Astrocyte of the spinal cord (primary cell): ENCODE measurements around the gene NCKAP5.

Source experiments
- DNase-seq: peaks from one replicate; pipeline ENCODE4 v3.0.0; 2011; ENCODE audit warnings: low read depth, low spot score
- H3K4me3 ChIP-seq: 2 replicates; pipeline ENCODE4 v1.5.1; 2011; ENCODE audit warnings: low read depth, mild to moderate bottlenecking, low read length, moderate library complexity
- in situ Hi-C: cut with HindIII; loops from 2 replicates; pipeline ENCODE4 v1.10.0; 2017; ENCODE audit warnings: low sequenced_read_pairs
- TF ChIP-seq, protein P1 (sequence below): IDR thresholded peaks from 2 replicates; pipeline ENCODE4 v1.5.1; 2012; ENCODE audit warnings: low read depth, mild to moderate bottlenecking, low read length, inconsistent platforms

Gene NCKAP5

DNA sequence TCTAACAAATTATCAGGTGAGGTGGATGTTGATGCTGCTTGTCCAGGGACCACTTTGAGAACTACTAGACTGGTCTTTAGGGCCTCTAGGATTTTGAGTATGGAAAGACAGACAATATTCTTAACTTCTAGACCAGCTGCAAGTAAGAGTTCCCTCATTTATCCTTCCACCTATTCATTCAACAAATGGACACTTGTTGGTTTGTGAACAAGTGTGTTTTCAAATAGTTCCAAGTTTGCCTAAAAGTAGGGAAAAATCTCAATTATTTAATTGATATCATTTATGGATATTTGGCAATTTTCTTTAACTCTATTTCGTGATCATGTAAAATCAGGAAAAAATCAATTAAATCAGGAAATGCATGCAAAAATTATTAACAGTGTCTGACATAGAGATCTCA, 245.4 kb downstream of the NCKAP5 start:
- TF ChIP-seq, protein P1, sequence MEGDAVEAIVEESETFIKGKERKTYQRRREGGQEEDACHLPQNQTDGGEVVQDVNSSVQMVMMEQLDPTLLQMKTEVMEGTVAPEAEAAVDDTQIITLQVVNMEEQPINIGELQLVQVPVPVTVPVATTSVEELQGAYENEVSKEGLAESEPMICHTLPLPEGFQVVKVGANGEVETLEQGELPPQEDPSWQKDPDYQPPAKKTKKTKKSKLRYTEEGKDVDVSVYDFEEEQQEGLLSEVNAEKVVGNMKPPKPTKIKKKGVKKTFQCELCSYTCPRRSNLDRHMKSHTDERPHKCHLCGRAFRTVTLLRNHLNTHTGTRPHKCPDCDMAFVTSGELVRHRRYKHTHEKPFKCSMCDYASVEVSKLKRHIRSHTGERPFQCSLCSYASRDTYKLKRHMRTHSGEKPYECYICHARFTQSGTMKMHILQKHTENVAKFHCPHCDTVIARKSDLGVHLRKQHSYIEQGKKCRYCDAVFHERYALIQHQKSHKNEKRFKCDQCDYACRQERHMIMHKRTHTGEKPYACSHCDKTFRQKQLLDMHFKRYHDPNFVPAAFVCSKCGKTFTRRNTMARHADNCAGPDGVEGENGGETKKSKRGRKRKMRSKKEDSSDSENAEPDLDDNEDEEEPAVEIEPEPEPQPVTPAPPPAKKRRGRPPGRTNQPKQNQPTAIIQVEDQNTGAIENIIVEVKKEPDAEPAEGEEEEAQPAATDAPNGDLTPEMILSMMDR, result no peak
- no peak for DNase-seq
- H3K4me3 ChIP-seq, result no peak overlapping the region
- in situ Hi-C loops, result no loop called here

DNA sequence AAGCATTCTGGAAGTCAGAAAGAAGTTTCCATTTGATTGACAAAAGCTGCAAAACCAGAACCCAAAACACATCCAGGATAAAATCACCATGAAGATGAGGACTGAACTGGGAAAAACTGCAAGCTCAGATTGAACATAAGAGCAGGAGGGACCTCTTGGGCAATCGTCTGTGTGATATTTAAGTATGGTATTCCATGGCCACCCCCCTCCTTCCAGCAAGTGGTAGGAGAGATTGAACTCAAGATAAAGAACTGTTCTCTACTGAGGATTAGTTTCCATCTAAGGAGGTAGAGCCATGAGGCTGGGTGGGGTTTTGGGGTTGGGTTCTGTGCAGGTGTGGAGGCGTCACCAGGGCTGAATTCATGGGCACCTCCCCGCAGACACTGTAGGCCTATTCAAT, 251.1 kb downstream of the NCKAP5 start:
- TF ChIP-seq, protein P1, result no peak
- in situ Hi-C loops, result no loop called here
- H3K4me3 ChIP-seq, result no peak overlapping the region
- DNase-seq, result no peak

DNA sequence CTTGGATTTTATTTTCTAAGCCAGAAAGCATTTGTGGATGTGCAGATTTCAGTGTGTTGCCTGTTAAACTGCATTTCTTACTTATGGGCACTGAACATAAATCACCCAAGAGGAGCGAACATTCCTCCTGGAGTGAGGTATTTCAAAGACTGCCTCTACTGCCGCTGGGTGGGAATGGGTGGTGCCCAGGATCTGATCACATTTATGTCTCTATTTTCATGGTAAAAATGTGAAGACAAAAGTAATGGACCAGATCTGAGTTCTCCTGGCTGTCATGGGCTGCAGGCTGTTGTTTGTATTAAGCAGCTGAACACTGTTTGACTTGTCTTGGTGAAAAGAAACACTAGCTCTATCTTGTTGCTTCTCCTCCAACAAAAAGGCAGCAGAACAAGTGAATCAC, 251.7 kb downstream of the NCKAP5 start:
- no peak overlapping the region for H3K4me3 ChIP-seq
- in situ Hi-C loops, result no loop called here
- TF ChIP-seq, protein P1, result no peak
- no peak for DNase-seq

DNA sequence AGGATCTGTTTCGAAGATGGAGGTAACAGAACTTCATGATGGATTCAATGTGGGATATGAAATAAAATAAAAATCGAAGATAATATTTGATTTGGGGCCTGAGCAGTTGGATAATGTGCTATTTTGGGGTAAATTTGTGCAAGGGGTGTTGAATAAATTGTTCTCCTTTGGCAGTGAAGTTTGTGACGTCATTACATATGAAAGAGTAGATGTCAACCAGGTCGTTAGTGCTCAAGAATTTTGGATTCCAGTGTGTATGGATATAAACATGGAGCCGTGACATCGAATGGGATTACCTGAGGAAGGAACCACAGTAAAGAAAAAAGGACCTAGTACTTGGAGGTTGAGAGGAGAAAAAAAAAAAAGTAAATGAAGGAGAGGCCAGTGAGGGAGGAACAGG, 253.0 kb downstream of the NCKAP5 start:
- DNase-seq, result no peak
- TF ChIP-seq, protein P1, result no peak
- in situ Hi-C loops, result no loop called here
- no peak overlapping the region for H3K4me3 ChIP-seq

DNA sequence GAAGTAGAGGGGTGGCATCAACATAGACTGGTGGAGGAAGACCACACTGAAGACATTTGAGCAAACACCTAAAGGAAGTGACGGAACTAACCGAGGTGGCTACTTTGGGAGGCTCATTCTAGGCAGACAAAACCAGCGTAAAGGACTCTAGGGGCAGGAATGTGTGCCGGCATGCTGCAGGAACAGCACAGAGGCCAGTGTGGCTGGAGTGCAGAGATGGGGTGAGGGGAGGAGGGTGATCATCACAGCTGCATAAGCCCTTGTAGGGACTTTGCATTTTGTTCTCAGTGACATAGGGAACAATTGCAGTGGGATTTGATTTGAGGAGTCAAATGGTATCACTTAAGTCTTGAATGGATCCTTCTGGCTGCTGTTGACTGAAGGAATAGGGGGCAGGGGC, 253.5 kb downstream of the NCKAP5 start:
- H3K4me3 ChIP-seq, result no peak overlapping the region
- TF ChIP-seq, protein P1, result no peak
- in situ Hi-C loops, result no loop called here
- DNase-seq, result no peak

DNA sequence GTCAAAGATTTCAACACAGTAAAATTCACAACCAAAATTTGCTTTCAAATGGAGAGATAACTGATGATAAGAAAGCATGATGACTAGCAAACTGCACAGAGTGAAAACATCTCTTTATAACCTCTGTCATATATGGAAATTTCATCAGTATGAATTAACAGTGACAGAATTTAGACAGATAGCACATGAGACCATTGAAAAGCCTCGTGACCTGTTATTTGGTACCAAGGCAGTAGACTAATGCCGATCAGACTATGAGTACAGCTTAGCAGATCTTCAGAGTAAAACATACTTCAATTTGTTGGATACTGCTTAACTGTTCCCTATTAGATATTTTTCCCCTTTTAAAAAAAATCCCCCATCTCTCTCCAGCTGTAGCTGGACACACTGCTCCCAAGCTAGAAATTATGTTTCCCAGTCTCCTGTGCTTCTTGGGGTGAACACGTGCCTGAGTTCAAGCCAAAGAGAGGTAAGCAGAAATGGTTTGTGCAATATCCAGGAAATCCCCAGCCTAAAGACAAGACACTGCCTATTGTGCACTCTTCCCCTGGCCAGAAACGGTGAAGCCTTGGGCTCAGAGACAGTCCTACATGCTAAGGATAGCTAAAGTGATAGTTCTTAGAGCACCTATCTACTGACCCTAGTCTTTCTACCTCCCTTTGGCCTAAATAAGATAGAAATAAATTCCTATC, 256.1 kb downstream of the NCKAP5 start:
- no peak overlapping the region for H3K4me3 ChIP-seq
- TF ChIP-seq, protein P1, result no peak
- DNase-seq, result no peak
- in situ Hi-C loops, result no loop called here

DNA sequence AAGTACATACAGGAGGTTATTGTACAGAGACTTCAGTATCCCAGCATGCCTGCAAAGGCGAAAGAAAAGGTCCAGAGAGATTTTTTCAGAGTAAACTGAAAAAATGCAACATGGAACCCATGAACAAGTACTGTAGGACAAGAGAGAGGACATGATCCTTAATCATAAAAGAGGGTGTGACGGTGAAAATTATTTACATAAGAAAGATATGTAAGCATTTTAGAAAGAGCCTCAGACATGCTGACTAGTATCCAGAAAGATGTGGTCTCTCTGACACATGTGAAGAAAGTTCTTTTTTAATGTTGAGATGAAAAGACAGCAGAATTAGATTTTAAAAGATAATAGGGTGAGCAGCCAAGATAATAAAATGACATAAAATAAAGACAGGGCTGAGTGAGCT, 262.0 kb downstream of the NCKAP5 start:
- in situ Hi-C loops, result no loop called here
- H3K4me3 ChIP-seq, result no peak overlapping the region
- no peak for DNase-seq
- TF ChIP-seq, protein P1, result no peak
